CD4-positive, alpha-beta T cell treated with Interleukin-17A for 4 hours (primary cell): ENCODE data around the gene CCDC92.
"Not testable (repeated sequence)": the region's sequence is repeated elsewhere in the genome, so short reads cannot be mapped to it uniquely, and the experiment has no call there.

Experiments used
- DNase-seq: peaks from one replicate; pipeline ENCODE4 v3.0.0-alpha.2; 2020; ENCODE audit warnings: mixed read lengths

CCDC92 gene

GRCh38 chr12:123948796-123949769, 23.5 kb downstream of the CCDC92 start:
- DNase-seq, result no peak

GRCh38 chr12:123948401-123948795, 24.2 kb downstream of the CCDC92 start:
- DNase-seq, result no peak

- not testable (repeated sequence) for DNase-seq
These were observed 25.1 kb downstream of the CCDC92 start for GRCh38 chr12:123947531-123947930.

GRCh38 chr12:123946516-123947505, 25.8 kb downstream of the CCDC92 start:
- DNase-seq, result not testable (repeated sequence)

- no peak for DNase-seq
These were observed 26.5 kb downstream of the CCDC92 start for GRCh38 chr12:123946152-123946515.

- no peak for DNase-seq
These were observed 27.1 kb downstream of the CCDC92 start for GRCh38 chr12:123945287-123946151.

GRCh38 chr12:123944696-123945095, 27.9 kb downstream of the CCDC92 start:
- DNase-seq, result no peak

GRCh38 chr12:123943816-123944215, 28.8 kb downstream of the CCDC92 start:
- no peak for DNase-seq

GRCh38 chr12:123942911-123943648, 29.6 kb downstream of the CCDC92 start:
- DNase-seq, result no peak

- DNase-seq, result no peak
These were observed 30.4 kb downstream of the CCDC92 start for GRCh38 chr12:123942238-123942653.

GRCh38 chr12:123941624-123942237, 30.9 kb downstream of the CCDC92 start:
- no peak for DNase-seq

GRCh38 chr12:123941000-123941399, 31.6 kb downstream of the CCDC92 start:
- no peak for DNase-seq

GRCh38 chr12:123940627-123940966, 32.0 kb downstream of the CCDC92 start:
- no peak for DNase-seq

GRCh38 chr12:123939716-123940626, 32.7 kb downstream of the CCDC92 start:
- no peak for DNase-seq

- DNase-seq, result peak; percentile 24
These were observed 33.8 kb downstream of the CCDC92 start for GRCh38 chr12:123938679-123939480.

GRCh38 chr12:123937707-123938591, 34.7 kb downstream of the CCDC92 start:
- peak; percentile 72 for DNase-seq

GRCh38 chr12:123936956-123937706, 35.5 kb downstream of the CCDC92 start:
- DNase-seq, result peak; percentile 17
